ENCODE data around the gene CSTF1.

CSTF1 gene

DNA sequence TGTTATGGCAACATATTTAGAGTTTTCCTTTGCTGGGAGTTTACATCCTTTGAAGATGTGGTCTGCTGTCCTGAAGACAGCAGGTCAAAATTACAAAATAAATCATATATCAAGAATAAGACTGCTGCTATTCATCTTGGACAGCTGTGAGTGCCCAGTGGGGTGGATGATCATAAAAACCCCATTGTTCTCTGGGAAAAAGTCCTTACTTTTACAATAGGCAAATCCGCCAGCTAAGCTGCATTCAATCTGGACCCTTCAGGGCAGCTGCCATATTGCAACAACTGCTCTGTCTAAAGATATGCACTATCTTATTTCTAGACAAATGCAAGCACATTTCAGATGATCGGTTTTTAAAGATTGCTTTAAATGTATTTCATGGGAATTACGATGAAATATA lies 39.0 kb downstream of the CSTF1 start:
- Histone ChIP-seq H3K4me3 (ENCODE audit: low read length) (no peak overlapping the region), H3F3A (ENCODE audit: insufficient read depth, low read length) (no peaks in the 10 kb centered on the region), H3K9ac (ENCODE audit: low read length) (no peak overlapping the region), H3K9me3 (replicated peaks; ENCODE audit: insufficient read depth, low read length) (no peaks in the 10 kb centered on the region), H2AFZ (ENCODE audit: low read length) (no peak overlapping the region), H3K4me2 (ENCODE audit: low read depth, low read length) (no peak overlapping the region), H3K27ac (ENCODE audit: low read length) (no peak overlapping the region), H3K9me2 (replicated peaks; ENCODE audit: insufficient read depth, low read length) (no peaks in the 10 kb centered on the region), H3K36me3 (replicated peaks; ENCODE audit: insufficient read depth, low read length) (no peaks in the 10 kb centered on the region), H3K27me3 (replicated peaks; ENCODE audit: insufficient read depth, low read length) (no peaks in the 10 kb centered on the region), H3K79me2 (ENCODE audit: low read length) (no peaks in the 10 kb centered on the region), H4K20me1 (ENCODE audit: insufficient read depth, low read length) (no peaks in the 10 kb centered on the region), H3K4me1 (ENCODE audit: low read length) (no peaks in the 10 kb centered on the region)
- DNase-seq: no peak
- TF ChIP-seq, protein P1, sequence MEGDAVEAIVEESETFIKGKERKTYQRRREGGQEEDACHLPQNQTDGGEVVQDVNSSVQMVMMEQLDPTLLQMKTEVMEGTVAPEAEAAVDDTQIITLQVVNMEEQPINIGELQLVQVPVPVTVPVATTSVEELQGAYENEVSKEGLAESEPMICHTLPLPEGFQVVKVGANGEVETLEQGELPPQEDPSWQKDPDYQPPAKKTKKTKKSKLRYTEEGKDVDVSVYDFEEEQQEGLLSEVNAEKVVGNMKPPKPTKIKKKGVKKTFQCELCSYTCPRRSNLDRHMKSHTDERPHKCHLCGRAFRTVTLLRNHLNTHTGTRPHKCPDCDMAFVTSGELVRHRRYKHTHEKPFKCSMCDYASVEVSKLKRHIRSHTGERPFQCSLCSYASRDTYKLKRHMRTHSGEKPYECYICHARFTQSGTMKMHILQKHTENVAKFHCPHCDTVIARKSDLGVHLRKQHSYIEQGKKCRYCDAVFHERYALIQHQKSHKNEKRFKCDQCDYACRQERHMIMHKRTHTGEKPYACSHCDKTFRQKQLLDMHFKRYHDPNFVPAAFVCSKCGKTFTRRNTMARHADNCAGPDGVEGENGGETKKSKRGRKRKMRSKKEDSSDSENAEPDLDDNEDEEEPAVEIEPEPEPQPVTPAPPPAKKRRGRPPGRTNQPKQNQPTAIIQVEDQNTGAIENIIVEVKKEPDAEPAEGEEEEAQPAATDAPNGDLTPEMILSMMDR (IDR thresholded peaks at IDR 0.05; ENCODE audit: low read length): no peak
- TF ChIP-seq EZH2phosphoT487 (IDR thresholded peaks at IDR 0.05; ENCODE audit: low read length) (no peak), EZH2 (optimal IDR thresholded peaks at IDR 0.05; ENCODE audit: low read depth, low read length) (no peak)

GRCh38 chr20:56433221-56433879 lies 40.9 kb downstream of the CSTF1 start:
- Histone ChIP-seq H3K9me3 (replicated peaks; ENCODE audit: insufficient read depth, low read length) (no peaks in the 10 kb centered on the region), H3K4me3 (ENCODE audit: low read length) (no peak overlapping the region), H3K4me1 (ENCODE audit: low read length) (no peaks in the 10 kb centered on the region), H3K79me2 (ENCODE audit: low read length) (no peaks in the 10 kb centered on the region), H3K27ac (ENCODE audit: low read length) (no peak overlapping the region), H3F3A (ENCODE audit: insufficient read depth, low read length) (no peaks in the 10 kb centered on the region), H3K9me2 (replicated peaks; ENCODE audit: insufficient read depth, low read length) (no peaks in the 10 kb centered on the region), H3K27me3 (replicated peaks; ENCODE audit: insufficient read depth, low read length) (no peaks in the 10 kb centered on the region), H3K36me3 (replicated peaks; ENCODE audit: insufficient read depth, low read length) (no peaks in the 10 kb centered on the region), H2AFZ (ENCODE audit: low read length) (no peak overlapping the region), H3K9ac (ENCODE audit: low read length) (no peak overlapping the region), H3K4me2 (ENCODE audit: low read depth, low read length) (no peak overlapping the region), H4K20me1 (ENCODE audit: insufficient read depth, low read length) (no peaks in the 10 kb centered on the region)
- DNase-seq: no peak
- TF ChIP-seq EZH2phosphoT487 (IDR thresholded peaks at IDR 0.05; ENCODE audit: low read length): no peak
- TF ChIP-seq, protein P1 (IDR thresholded peaks at IDR 0.05; ENCODE audit: low read length): no peak
- TF ChIP-seq EZH2 (optimal IDR thresholded peaks at IDR 0.05; ENCODE audit: low read depth, low read length): no peak

DNA sequence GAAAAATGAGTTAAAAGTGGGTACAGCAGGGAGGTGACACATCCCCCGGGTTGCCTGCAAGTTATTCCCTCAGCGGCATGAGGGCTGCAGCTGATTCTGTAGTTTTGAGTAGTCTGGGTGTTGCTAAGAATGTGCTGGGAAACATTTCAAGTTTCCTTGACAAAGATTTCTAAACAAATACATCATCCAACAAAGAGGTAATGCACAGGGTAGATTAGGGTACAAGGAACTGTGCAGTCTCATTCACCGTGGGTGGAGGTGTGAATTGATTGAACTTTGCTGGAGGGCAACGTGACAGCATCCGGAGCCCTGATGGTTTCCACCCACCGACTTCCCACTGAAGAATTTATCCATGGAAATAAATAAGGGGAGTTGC lies 41.4 kb downstream of the CSTF1 start:
- H3K36me3 ChIP-seq (replicated peaks; ENCODE audit: insufficient read depth, low read length): no peaks in the 10 kb centered on the region
- TF ChIP-seq, protein P1 (IDR thresholded peaks at IDR 0.05; ENCODE audit: low read length): no peak
- TF ChIP-seq EZH2phosphoT487 (IDR thresholded peaks at IDR 0.05; ENCODE audit: low read length): no peak
- no peak for TF ChIP-seq EZH2 (optimal IDR thresholded peaks at IDR 0.05; ENCODE audit: low read depth, low read length)
- H3K9ac ChIP-seq (ENCODE audit: low read length): no peak overlapping the region
- no peak overlapping the region for H3K27ac ChIP-seq (ENCODE audit: low read length)
- H3F3A ChIP-seq (ENCODE audit: insufficient read depth, low read length): no peaks in the 10 kb centered on the region
- H3K9me2 ChIP-seq (replicated peaks; ENCODE audit: insufficient read depth, low read length): no peaks in the 10 kb centered on the region
- H3K4me2 ChIP-seq (ENCODE audit: low read depth, low read length): no peak overlapping the region
- DNase-seq: no peak
- H3K79me2 ChIP-seq (ENCODE audit: low read length): no peaks in the 10 kb centered on the region
- H3K4me1 ChIP-seq (ENCODE audit: low read length): no peaks in the 10 kb centered on the region
- H2AFZ ChIP-seq (ENCODE audit: low read length): no peak overlapping the region
- H3K9me3 ChIP-seq (replicated peaks; ENCODE audit: insufficient read depth, low read length): no peaks in the 10 kb centered on the region
- no peak overlapping the region for H3K4me3 ChIP-seq (ENCODE audit: low read length)
- H3K27me3 ChIP-seq (replicated peaks; ENCODE audit: insufficient read depth, low read length): no peaks in the 10 kb centered on the region
- no peaks in the 10 kb centered on the region for H4K20me1 ChIP-seq (ENCODE audit: insufficient read depth, low read length)

Measured in MM.1S (cell line).